Mucosa of rectum (tissue), 2 donors: Measurements from ENCODE around the gene SOSTDC1.

Experiments
- H3K27ac ChIP-seq, 2 donors: one replicate each; pipeline ENCODE4 v1.7.0; 2013; ENCODE audit warnings: inconsistent platforms in 2 of 2, low read depth in 2 of 2, low read length in 2 of 2
- H3K27me3 ChIP-seq, 2 donors: one replicate each; pipeline ENCODE4 v1.7.0; 2013; ENCODE audit warnings: low read length in 2 of 2; ENCODE audit not compliant: control insufficient read depth in 2 of 2, insufficient read depth in 2 of 2
- H3K36me3 ChIP-seq, 2 donors: one replicate each; pipeline ENCODE4 v1.7.0; 2013; ENCODE audit warnings: low read length in 2 of 2; ENCODE audit not compliant: control insufficient read depth in 2 of 2, insufficient read depth in 2 of 2
- H3K4me1 ChIP-seq, 2 donors: one replicate each; pipeline ENCODE4 v1.7.0; 2013; ENCODE audit warnings: low read length in 2 of 2, mild to moderate bottlenecking in 1 of 2; ENCODE audit not compliant: control insufficient read depth in 2 of 2, insufficient read depth in 2 of 2
- H3K4me3 ChIP-seq, 2 donors: one replicate each; pipeline ENCODE4 v1.7.0; 2013; ENCODE audit warnings: low read length in 2 of 2
- H3K9ac ChIP-seq, 2 donors: one replicate each; pipeline ENCODE4 v1.7.0; 2013; ENCODE audit warnings: low read length in 2 of 2, low read depth in 1 of 2, mild to moderate bottlenecking in 1 of 2
- H3K9me3 ChIP-seq, 2 donors: one replicate each; pipeline ENCODE4 v1.7.0; 2013; ENCODE audit warnings: low read length in 2 of 2; ENCODE audit not compliant: control insufficient read depth in 2 of 2
- donor health status: healthy.
- donor health status: Normal muscosa, but diverticular disease.

The SOSTDC1 gene

DNA sequence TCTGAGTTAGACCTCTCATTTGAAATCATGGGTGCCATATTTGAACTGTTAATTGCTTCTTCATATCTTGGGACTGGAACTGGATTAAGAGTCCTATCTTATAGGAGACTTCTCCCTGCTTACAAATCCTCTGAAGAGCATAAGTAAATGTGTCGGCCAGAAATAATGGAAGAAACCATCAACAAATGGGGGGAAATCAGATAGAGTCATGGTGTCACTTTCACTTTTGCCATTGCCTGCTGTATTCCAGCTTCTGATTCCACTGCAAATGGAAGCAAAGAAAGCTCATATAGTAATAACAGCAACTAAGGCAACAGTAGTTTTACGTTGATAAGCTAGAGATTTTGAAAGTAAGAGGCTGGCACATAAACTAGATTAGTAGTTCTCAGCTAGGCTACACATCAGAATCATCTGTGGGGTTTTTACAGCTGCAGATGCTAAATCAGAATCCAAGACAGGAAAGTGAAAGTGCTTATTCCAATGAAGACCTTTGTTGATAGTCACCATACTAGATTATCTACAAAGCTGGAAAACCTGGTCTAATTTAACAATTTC, 31.9 kb downstream of the SOSTDC1 start:
- Histone ChIP-seq H3K9ac (no peak overlapping the region), H3K27ac (no peak overlapping the region), H3K4me1 (no peaks in the 10 kb centered on the region), H3K4me3 (peak overlapping the region in 1 of 2 donors; percentile 18), H3K9me3 (no peaks in the 10 kb centered on the region), H3K27me3 (no peaks in the 10 kb centered on the region), H3K36me3 (no peaks in the 10 kb centered on the region)

DNA sequence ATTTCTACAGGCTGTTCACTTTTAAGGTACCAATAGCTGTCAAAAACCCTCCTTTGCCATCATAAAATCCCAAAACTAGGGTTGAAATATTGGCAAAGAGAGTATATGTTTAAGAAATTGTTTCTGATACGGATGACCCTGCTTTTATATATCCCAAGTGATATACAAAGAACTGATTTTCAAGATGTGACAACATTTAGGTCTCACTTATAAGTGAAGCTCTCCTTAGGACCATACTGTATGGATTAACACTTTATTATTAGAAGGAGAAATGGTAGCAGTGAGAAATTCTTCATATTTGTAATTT, 33.2 kb downstream of the SOSTDC1 start:
- H3K9ac ChIP-seq: no peak overlapping the region
- no peak overlapping the region for H3K4me3 ChIP-seq
- H3K4me1 ChIP-seq: no peaks in the 10 kb centered on the region
- no peaks in the 10 kb centered on the region for H3K36me3 ChIP-seq
- H3K27ac ChIP-seq: no peak overlapping the region
- H3K27me3 ChIP-seq: no peaks in the 10 kb centered on the region
- H3K9me3 ChIP-seq: no peaks in the 10 kb centered on the region

DNA sequence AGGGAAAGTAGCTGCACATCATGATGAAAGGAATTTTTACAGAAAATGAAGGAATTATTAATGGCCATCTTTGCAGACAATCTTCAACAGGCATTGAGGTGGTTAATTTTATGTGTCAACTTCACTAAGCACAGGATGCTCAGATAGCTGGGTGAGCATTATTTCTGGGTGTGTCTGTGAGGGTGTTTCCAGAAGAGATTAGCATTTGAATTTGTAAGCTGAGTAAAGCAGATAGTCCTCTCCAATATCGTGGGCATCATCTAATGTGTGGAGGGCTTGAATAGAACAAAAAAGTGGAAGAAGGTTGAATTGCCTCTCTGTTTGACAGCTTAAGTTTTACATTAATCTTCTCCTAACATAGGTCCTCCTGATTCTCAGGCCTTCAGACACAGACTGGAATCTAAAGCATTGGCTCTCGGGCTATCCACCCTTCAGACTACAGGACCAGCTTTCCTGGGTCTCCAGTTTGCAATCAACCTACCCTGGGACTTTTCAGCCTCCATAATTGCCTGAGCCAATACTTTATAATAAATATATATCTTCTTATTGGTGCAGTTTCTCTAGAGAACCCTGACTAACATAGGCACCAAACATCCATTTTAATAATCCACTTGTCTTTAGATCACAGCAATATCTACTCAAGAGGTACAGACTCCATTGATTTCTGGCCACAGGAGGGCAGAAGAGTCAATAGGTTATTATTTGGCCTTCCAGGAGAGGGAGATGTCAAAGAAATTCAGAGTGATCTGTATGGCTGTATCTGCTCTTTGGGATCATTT, 33.7 kb downstream of the SOSTDC1 start:
- Histone ChIP-seq H3K4me1 (no peaks in the 10 kb centered on the region), H3K9me3 (no peaks in the 10 kb centered on the region), H3K27me3 (no peaks in the 10 kb centered on the region), H3K27ac (no peak overlapping the region), H3K36me3 (no peaks in the 10 kb centered on the region), H3K9ac (no peak overlapping the region), H3K4me3 (no peak overlapping the region)

DNA sequence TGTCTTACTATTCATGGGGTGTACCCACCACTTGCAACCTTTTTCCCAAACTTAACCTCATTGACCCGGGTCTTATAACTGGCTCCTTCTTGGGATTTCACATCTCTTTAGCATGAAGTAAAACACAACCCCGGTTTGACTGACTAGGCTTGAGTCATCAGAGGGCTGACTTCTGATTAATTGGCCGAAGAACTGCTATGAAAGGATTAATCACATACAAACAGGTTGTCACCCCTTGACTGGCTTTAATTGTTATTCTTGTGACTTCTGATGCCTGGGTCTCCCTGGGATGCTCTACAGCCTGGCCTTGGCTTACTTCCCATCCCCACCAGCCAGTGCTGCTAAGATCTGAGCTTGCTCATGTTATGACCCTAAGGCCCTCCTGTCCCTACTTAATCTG, 35.4 kb downstream of the SOSTDC1 start:
- Histone ChIP-seq H3K27ac (no peak overlapping the region), H3K9ac (no peak overlapping the region), H3K9me3 (no peaks in the 10 kb centered on the region), H3K4me1 (no peaks in the 10 kb centered on the region), H3K27me3 (no peaks in the 10 kb centered on the region), H3K36me3 (no peaks in the 10 kb centered on the region), H3K4me3 (no peak overlapping the region)

DNA sequence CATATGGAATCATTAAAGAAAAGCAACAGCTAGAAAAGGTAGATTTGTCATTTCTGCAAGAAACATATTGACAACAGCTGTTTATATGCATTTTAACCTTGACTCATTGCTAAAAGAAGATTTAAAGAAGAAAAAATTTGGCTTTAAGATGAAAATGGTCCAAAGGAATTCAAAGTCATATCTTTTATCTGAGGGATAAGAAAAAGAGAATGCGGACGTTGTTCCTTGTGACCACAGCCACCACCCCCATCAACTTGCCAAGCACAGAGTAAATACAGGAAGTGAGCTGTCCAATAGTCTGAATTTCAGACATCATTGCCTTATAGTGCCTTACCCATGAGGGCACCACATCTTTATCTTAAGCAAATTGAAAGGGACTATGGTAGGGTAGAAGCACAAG, 36.9 kb downstream of the SOSTDC1 start:
- Histone ChIP-seq H3K27me3 (no peaks in the 10 kb centered on the region), H3K4me1 (no peaks in the 10 kb centered on the region), H3K9me3 (no peaks in the 10 kb centered on the region), H3K36me3 (no peaks in the 10 kb centered on the region), H3K27ac (no peak overlapping the region), H3K9ac (no peak overlapping the region), H3K4me3 (no peak overlapping the region)

DNA sequence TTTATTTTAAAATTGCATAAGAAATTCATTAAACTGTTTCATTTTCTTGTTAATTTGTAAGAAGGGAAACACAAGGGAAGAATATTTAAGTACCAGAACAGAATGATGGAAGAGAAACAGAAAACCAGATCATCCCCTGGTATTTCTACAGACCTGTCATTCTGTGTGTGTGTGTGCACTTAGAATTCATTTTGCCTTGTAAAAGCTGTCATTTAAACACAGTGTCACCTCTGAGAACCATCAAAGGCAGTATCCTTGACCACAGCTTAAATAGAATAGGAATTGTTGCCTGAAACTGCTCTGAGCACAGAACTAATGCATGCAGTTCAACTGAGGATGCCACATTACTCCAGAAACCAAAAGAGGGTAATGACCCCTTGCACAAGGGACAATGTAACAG, 37.4 kb downstream of the SOSTDC1 start:
- H3K36me3 ChIP-seq: no peaks in the 10 kb centered on the region
- H3K27me3 ChIP-seq: no peaks in the 10 kb centered on the region
- H3K4me1 ChIP-seq: no peaks in the 10 kb centered on the region
- no peak overlapping the region for H3K4me3 ChIP-seq
- no peak overlapping the region for H3K27ac ChIP-seq
- no peaks in the 10 kb centered on the region for H3K9me3 ChIP-seq
- no peak overlapping the region for H3K9ac ChIP-seq

DNA sequence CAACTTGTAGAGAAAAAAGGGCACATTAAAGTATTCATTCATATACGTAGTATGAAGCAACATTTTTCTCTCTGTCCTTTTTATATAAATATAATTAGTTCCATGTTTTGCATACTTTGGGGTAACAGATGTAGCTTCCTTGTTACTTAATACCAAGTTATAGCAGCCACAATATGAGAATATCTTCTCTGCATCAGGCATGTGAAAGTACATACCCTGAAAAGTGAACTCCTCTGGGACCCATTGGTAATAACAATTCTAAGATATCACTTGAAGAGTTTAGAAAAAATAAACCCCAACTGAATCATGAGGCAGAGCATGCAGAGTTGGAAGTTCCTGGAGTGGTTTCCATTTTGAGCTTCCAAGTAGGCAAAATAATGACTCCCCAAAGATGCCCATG, 41.8 kb downstream of the SOSTDC1 start:
- Histone ChIP-seq H3K4me1 (peaks cover 14 to 16% of the 10 kb centered on the region in 2 donors), H3K4me3 (no peak overlapping the region), H3K27ac (no peak overlapping the region), H3K9me3 (no peaks in the 10 kb centered on the region), H3K9ac (no peak overlapping the region), H3K27me3 (no peaks in the 10 kb centered on the region), H3K36me3 (no peaks in the 10 kb centered on the region)

DNA sequence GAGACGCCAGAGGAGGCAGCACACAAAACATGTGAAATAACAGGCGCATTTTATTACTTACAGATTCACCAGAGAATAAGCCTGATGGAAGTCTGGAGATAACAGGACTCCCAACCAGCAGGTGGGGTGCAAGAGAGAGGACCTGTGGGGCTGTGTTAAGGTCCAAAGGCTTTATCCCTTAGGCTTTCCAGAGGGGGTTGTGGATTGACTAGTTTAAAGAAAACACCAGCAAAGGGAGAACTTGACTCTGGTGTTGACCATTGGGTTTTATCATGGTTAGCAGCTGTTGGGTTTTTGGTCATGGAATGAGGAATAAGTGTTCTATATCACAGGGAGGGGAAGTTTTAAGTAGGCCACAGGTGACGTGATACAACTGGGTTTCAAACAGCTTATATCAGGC, 42.6 kb downstream of the SOSTDC1 start:
- H3K27ac ChIP-seq: no peak overlapping the region
- no peaks in the 10 kb centered on the region for H3K9me3 ChIP-seq
- H3K27me3 ChIP-seq: no peaks in the 10 kb centered on the region
- H3K9ac ChIP-seq: no peak overlapping the region
- no peaks in the 10 kb centered on the region for H3K36me3 ChIP-seq
- no peak overlapping the region for H3K4me3 ChIP-seq
- H3K4me1 ChIP-seq: peaks cover 14 to 16% of the 10 kb centered on the region in 2 donors

DNA sequence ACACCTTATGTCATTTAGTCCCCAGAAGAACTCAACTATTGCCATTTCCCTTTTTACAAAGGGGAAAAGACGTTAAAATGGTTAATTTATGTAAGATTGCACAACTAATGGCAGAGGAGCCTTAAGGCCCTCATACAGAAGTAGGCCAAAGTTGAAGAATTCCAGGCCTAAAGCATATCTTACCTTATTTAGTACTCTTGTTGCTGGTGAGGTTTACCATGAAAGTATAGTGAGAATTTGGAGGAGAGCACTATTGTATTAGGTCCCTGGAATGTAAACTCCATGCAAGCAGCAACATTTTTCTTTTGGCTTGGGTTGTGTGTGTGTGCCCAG, 43.5 kb downstream of the SOSTDC1 start:
- H3K36me3 ChIP-seq: no peaks in the 10 kb centered on the region
- peak overlapping the region in 1 of 2 donors; percentile 83 for H3K4me3 ChIP-seq
- H3K9ac ChIP-seq: no peak overlapping the region
- H3K27me3 ChIP-seq: no peaks in the 10 kb centered on the region
- peak overlapping the region; percentile 93 to 95 for H3K27ac ChIP-seq
- H3K9me3 ChIP-seq: no peaks in the 10 kb centered on the region
- H3K4me1 ChIP-seq: peaks cover 14 to 16% of the 10 kb centered on the region in 2 donors

DNA sequence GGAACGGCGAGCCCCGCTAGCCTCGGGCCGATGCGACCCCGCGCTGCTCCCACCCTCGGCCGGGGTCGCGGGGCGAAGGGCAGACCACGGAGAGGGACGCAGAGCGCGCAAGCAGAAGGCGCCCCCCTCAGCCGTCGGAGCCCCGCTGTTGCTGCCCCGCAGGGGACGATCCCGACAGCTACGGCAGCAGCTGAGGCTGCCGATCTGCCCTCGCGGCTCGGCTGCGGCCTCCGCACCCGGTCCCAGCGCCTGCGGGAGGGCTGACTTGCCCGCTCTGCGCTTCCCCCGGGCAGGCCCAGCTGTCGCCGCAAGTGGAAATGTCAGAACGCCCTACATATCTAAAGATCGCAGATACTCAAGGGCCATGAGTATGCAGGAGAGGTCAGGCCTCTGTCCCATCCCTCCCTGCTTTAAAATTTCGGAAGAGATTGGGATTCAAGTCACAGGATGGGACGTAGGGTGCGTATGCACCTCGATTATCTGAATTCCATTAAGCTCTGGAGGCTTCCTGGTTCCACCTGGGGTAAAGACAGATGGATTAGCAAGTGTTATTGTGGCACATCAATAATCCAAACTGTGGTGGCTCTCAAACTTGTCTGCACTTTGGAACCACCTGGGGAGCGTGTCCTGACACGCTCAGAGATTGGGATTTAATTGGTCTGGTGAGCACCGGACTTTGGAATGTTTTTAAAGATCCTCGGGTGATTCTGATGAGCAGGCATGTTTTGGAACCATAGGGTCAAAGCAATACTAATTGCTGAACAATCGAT, 44.0 kb downstream of the SOSTDC1 start, which contains the start of gene CRPPA:
Gene CRPPA (minus strand): TSS at position 206 of the 770 bp plus-strand sequence. CDS start 216 bp downstream, outside the sequence.
- Histone ChIP-seq H3K4me3 (peak within 1 kb of the TSS; percentile 66 to 83), H3K27ac (peak within 1 kb of the TSS; percentile 93 to 95), H3K36me3 (no peaks in the 10 kb centered on the region), H3K9me3 (no peaks in the 10 kb centered on the region), H3K27me3 (no peaks in the 10 kb centered on the region), H3K4me1 (peaks cover 14 to 16% of the 10 kb centered on the region in 2 donors), H3K9ac (peak within 1 kb of the TSS; percentile 85 to 86)
